ENCODE measurements around the gene ISL1. TPM values are rescaled to one million over a fixed set of nuclear protein-coding genes. Genes with fewer than 3 reads are reported as not detected.

The ISL1 gene
- total RNA-seq, 4 donors from 2014 or later: not detected

- no peak for ATAC-seq
- H3K27me3 ChIP-seq: peaks cover 68 to 86% (median 72%) of the 10 kb centered on the region in 3 donors
Observed at GRCh38 chr5:51389288-51389576, 6.0 kb downstream of the ISL1 start.

GRCh38 chr5:51389577-51390463, 6.6 kb downstream of the ISL1 start:
- H3K36me3 ChIP-seq: no peaks in the 10 kb centered on the region

More at GRCh38 chr5:51389288-51389576, 6.0 kb downstream of the ISL1 start:
- Histone ChIP-seq H3K4me1 (no peaks in the 10 kb centered on the region), H3K36me3 (no peaks in the 10 kb centered on the region), H3K27ac (no peak overlapping the region), H3K9me3 (no peaks in the 10 kb centered on the region), H3K4me3 (peak overlapping the region in 1 of 4 donors; percentile 5)
- in situ Hi-C loops (cut with MboI; ENCODE audit: low sequenced_read_pairs in 4 of 4) (no loop called here), intact Hi-C loops (cut with DNase I; ENCODE audit: low total_unique reads) (no loop called here)
- TF ChIP-seq, protein P1, sequence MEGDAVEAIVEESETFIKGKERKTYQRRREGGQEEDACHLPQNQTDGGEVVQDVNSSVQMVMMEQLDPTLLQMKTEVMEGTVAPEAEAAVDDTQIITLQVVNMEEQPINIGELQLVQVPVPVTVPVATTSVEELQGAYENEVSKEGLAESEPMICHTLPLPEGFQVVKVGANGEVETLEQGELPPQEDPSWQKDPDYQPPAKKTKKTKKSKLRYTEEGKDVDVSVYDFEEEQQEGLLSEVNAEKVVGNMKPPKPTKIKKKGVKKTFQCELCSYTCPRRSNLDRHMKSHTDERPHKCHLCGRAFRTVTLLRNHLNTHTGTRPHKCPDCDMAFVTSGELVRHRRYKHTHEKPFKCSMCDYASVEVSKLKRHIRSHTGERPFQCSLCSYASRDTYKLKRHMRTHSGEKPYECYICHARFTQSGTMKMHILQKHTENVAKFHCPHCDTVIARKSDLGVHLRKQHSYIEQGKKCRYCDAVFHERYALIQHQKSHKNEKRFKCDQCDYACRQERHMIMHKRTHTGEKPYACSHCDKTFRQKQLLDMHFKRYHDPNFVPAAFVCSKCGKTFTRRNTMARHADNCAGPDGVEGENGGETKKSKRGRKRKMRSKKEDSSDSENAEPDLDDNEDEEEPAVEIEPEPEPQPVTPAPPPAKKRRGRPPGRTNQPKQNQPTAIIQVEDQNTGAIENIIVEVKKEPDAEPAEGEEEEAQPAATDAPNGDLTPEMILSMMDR (IDR thresholded peaks at IDR 0.05 in 4 of 5, conservative IDR thresholded peaks at IDR 0.05 in 1 of 5): no peak
- no peak for TF ChIP-seq POLR2A (IDR thresholded peaks at IDR 0.05)
- no peak for DNase-seq

GRCh38 chr5:51391175-51391574, 7.9 kb downstream of the ISL1 start:
- Histone ChIP-seq H3K27me3 (peaks cover 58 to 79% (median 63%) of the 10 kb centered on the region in 3 donors), H3K36me3 (no peaks in the 10 kb centered on the region), H3K27ac (no peak overlapping the region), H3K4me3 (no peak overlapping the region), H3K9me3 (no peaks in the 10 kb centered on the region), H3K4me1 (no peaks in the 10 kb centered on the region)
- intact Hi-C loops (cut with DNase I; ENCODE audit: low total_unique reads): no loop called here
- ATAC-seq: no peak
- TF ChIP-seq, protein P1 (IDR thresholded peaks at IDR 0.05 in 4 of 5, conservative IDR thresholded peaks at IDR 0.05 in 1 of 5): no peak
- no peak for TF ChIP-seq POLR2A (IDR thresholded peaks at IDR 0.05)
- in situ Hi-C loops (cut with MboI; ENCODE audit: low sequenced_read_pairs in 4 of 4): no loop called here
- DNase-seq: no peak

More at GRCh38 chr5:51389577-51390463, 6.6 kb downstream of the ISL1 start:
- peaks cover 62 to 81% (median 67%) of the 10 kb centered on the region in 3 donors for H3K27me3 ChIP-seq
- ATAC-seq: no peak
- intact Hi-C loops (cut with DNase I; ENCODE audit: low total_unique reads) (no loop called here), in situ Hi-C loops (cut with MboI; ENCODE audit: low sequenced_read_pairs in 4 of 4) (no loop called here)
- peak overlapping the region in 1 of 4 donors; percentile 5 for H3K4me3 ChIP-seq
- no peaks in the 10 kb centered on the region for H3K4me1 ChIP-seq
- H3K9me3 ChIP-seq: no peaks in the 10 kb centered on the region
- no peak for DNase-seq
- H3K27ac ChIP-seq: no peak overlapping the region
- TF ChIP-seq, protein P1 (IDR thresholded peaks at IDR 0.05 in 4 of 5, conservative IDR thresholded peaks at IDR 0.05 in 1 of 5): no peak

DNA sequence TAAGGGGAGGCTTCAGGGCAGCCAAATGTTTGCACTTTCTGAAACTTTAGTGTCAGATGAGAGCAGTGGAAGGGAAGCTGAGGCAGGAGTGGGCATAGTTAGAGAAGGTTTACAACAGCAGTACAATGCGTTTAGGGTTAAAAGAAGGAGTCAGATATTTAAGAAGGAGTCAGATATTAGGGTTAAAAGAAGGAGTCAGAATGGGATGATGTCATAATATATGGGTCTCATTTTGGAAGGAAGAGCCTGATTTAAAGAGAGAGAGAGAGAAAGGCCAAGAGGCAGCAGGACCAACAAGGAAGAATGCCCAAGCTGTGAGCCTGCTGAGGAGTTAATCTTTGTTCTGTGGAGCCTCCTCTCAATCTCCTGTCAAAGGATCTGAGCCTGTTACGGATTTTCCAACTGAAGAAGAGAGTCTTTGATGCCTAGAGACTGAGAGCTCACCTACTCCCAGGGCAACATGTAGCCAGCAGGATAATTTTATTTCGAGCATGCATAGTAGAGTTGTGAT, 9.5 kb downstream of the ISL1 start:
- no peak for ATAC-seq
- H3K27ac ChIP-seq: no peak overlapping the region
- in situ Hi-C loops (cut with MboI; ENCODE audit: low sequenced_read_pairs in 4 of 4): no loop called here
- DNase-seq: no peak
- no peaks in the 10 kb centered on the region for H3K4me1 ChIP-seq
- no peaks in the 10 kb centered on the region for H3K36me3 ChIP-seq
- H3K4me3 ChIP-seq: no peak overlapping the region
- TF ChIP-seq POLR2A (IDR thresholded peaks at IDR 0.05): no peak
- TF ChIP-seq, protein P1 (IDR thresholded peaks at IDR 0.05 in 4 of 5, conservative IDR thresholded peaks at IDR 0.05 in 1 of 5): no peak
- peaks cover 50 to 75% (median 52%) of the 10 kb centered on the region in 3 donors for H3K27me3 ChIP-seq
- no peaks in the 10 kb centered on the region for H3K9me3 ChIP-seq
- intact Hi-C loops (cut with DNase I; ENCODE audit: low total_unique reads): no loop called here

Data from gastrocnemius medialis (tissue), 4 donors.